Measurements from ENCODE around the gene PHLDA3. TPM values are rescaled to one million over a fixed set of nuclear protein-coding genes. Genes with fewer than 3 reads are reported as not detected.
A peak's percentile ranks its signal among the peaks of the same experiment; 100 is the strongest.

The PHLDA3 gene
- total and polyA plus RNA-seq, 2 donors (not counting 1 experiment from before 2014, with no cell fraction given): 26.5 to 141 TPM

DNA sequence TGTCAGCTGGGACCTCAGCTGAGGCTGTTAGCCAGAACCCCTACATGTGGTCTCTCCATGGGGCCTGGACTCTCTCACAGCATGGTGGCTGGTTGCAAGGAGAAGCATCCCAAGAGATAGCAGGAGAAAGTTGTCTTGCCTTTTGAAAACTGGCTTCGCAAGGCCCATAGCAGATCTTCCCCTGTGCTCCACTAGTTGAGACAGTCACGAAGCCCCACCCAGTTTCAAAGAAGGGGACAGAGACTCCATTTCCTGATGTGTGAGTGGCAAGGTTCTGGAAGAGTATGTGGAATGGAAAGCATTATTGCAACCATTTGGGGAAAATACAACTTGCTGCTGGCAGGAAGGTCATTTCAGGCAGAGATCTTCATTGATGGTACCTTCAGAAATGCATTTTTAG is 45.5 kb upstream of the PHLDA3 start:
- Histone ChIP-seq H3K79me2 (ENCODE audit: control insufficient read depth, insufficient read depth, low read length) (no peaks in the 10 kb centered on the region), H3K4me3 (replicated peaks in 1 of 4; ENCODE audit: control extremely low read depth in 1 of 4, insufficient read depth in 1 of 4, low read depth in 3 of 4, low read length in 4 of 4) (no peak overlapping the region), H3K9me3 (ENCODE audit: control insufficient read depth, insufficient read depth, low read depth, low read length) (no peaks in the 10 kb centered on the region), H3K27ac (ENCODE audit: insufficient read depth, low read length) (no peak overlapping the region), H3K4me2 (ENCODE audit: extremely low read depth, insufficient read depth, low read length) (no peak overlapping the region), H3K9ac (ENCODE audit: insufficient read depth, low read length) (no peak overlapping the region), H3K36me3 (ENCODE audit: control insufficient read depth, insufficient read depth, low read length) (no peaks in the 10 kb centered on the region), H3K27me3 (ENCODE audit: control insufficient read depth, insufficient read depth, low read length) (no peaks in the 10 kb centered on the region), H2AFZ (ENCODE audit: low read length) (no peak overlapping the region), H4K20me1 (ENCODE audit: control insufficient read depth, extremely low read depth, insufficient read depth, low read length) (no peaks in the 10 kb centered on the region), H3K4me1 (ENCODE audit: control insufficient read depth, extremely low read depth, insufficient read depth, low read length) (peaks cover 15% of the 10 kb centered on the region)
- TF ChIP-seq, protein P1, sequence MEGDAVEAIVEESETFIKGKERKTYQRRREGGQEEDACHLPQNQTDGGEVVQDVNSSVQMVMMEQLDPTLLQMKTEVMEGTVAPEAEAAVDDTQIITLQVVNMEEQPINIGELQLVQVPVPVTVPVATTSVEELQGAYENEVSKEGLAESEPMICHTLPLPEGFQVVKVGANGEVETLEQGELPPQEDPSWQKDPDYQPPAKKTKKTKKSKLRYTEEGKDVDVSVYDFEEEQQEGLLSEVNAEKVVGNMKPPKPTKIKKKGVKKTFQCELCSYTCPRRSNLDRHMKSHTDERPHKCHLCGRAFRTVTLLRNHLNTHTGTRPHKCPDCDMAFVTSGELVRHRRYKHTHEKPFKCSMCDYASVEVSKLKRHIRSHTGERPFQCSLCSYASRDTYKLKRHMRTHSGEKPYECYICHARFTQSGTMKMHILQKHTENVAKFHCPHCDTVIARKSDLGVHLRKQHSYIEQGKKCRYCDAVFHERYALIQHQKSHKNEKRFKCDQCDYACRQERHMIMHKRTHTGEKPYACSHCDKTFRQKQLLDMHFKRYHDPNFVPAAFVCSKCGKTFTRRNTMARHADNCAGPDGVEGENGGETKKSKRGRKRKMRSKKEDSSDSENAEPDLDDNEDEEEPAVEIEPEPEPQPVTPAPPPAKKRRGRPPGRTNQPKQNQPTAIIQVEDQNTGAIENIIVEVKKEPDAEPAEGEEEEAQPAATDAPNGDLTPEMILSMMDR (conservative IDR thresholded peaks at IDR 0.05 in 1 of 2, IDR thresholded peaks at IDR 0.05 in 1 of 2; ENCODE audit: low read depth in 1 of 2, low read length in 2 of 2): no peak
- TF ChIP-seq EZH2 (IDR thresholded peaks at IDR 0.05; ENCODE audit: low read length, missing control alignments): no peak
- no peak for DNase-seq (ENCODE audit: low read depth in 2 of 2)

DNA sequence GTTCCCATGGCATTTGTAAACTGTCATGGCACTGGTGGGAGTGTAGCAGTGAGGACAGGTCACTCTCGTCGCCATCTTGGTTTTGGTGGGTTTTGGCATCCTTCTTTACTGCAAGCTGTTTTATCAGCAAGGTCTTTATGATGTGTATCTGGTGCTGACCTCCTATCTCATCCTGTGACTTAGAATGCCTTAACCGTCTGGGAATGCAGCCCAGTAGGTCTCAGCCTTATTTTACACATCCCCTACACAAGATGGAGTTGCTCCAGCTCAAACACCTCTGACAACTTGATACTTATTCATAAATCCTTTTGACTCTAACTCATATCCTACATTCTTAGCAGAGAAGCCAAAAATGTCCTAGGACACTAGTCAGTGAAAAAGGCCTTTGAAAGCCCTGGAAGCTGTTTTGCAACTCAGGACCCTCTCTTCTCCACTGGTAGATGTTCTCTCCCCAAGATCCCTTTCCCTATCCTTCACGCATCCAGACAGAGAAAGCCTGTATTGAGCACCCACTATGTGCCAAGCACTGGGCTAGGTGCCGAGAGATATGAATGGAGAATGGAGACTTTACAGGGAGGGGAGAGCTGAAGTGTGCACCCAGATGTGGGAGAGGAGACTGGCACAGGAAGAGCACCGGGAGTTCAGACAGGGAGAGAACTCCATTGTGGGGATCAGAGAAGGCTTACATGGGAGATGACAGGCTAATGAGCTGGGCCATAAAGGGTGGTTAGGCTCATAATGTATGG is 44.7 kb upstream of the PHLDA3 start:
- Histone ChIP-seq H3K4me3 (replicated peaks in 1 of 4; ENCODE audit: control extremely low read depth in 1 of 4, insufficient read depth in 1 of 4, low read depth in 3 of 4, low read length in 4 of 4) (no peak overlapping the region), H3K79me2 (ENCODE audit: control insufficient read depth, insufficient read depth, low read length) (no peaks in the 10 kb centered on the region), H3K36me3 (ENCODE audit: control insufficient read depth, insufficient read depth, low read length) (no peaks in the 10 kb centered on the region), H3K9me3 (ENCODE audit: control insufficient read depth, insufficient read depth, low read depth, low read length) (no peaks in the 10 kb centered on the region), H3K27ac (ENCODE audit: insufficient read depth, low read length) (no peak overlapping the region), H3K27me3 (ENCODE audit: control insufficient read depth, insufficient read depth, low read length) (no peaks in the 10 kb centered on the region), H4K20me1 (ENCODE audit: control insufficient read depth, extremely low read depth, insufficient read depth, low read length) (no peaks in the 10 kb centered on the region), H3K9ac (ENCODE audit: insufficient read depth, low read length) (no peak overlapping the region), H3K4me2 (ENCODE audit: extremely low read depth, insufficient read depth, low read length) (no peak overlapping the region), H2AFZ (ENCODE audit: low read length) (no peak overlapping the region), H3K4me1 (ENCODE audit: control insufficient read depth, extremely low read depth, insufficient read depth, low read length) (peaks cover 23% of the 10 kb centered on the region)
- TF ChIP-seq, protein P1 (conservative IDR thresholded peaks at IDR 0.05 in 1 of 2, IDR thresholded peaks at IDR 0.05 in 1 of 2; ENCODE audit: low read depth in 1 of 2, low read length in 2 of 2): no peak
- no peak for TF ChIP-seq EZH2 (IDR thresholded peaks at IDR 0.05; ENCODE audit: low read length, missing control alignments)
- no peak for DNase-seq (ENCODE audit: low read depth in 2 of 2)

DNA sequence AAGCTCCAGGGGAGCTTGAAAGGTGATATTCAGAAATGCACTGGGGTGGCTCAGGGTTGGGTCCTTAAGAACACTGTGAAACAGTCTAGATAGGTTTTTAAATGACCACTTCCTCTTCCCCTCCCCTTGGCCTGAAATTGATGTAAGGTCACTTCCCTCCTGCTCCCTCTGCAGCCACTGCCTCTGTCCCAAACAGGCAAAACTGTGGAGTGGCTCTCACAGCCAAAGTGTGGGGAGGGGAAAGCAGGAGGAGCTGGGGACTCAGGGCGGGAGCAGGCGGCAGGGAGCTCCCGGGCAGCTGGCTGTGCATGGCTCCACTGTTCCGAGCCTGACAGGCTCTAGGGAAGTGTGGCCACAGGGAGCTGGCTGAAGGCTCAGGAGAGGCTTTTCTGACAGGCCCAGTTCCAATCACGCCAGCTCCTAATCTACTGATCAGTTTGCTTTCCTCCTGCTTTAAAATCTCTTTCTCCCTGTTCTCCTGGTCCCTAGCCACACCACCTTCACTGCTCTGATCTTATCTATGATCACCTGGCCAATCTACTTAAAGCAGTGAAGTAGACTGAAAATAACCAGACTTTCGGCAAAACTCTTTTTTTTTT is 43.1 kb upstream of the PHLDA3 start:
- Histone ChIP-seq H3K9me3 (ENCODE audit: control insufficient read depth, insufficient read depth, low read depth, low read length) (no peaks in the 10 kb centered on the region), H4K20me1 (ENCODE audit: control insufficient read depth, extremely low read depth, insufficient read depth, low read length) (no peaks in the 10 kb centered on the region), H3K9ac (ENCODE audit: insufficient read depth, low read length) (peak overlapping the region; percentile 20), H3K4me3 (replicated peaks in 1 of 4; ENCODE audit: control extremely low read depth in 1 of 4, insufficient read depth in 1 of 4, low read depth in 3 of 4, low read length in 4 of 4) (peak overlapping the region in 1 of 4 experiments; percentile 14), H2AFZ (ENCODE audit: low read length) (peak overlapping the region; percentile 73), H3K27ac (ENCODE audit: insufficient read depth, low read length) (peak overlapping the region; percentile 43), H3K79me2 (ENCODE audit: control insufficient read depth, insufficient read depth, low read length) (peaks cover 2% of the 10 kb centered on the region), H3K4me2 (ENCODE audit: extremely low read depth, insufficient read depth, low read length) (peak overlapping the region; percentile 57), H3K36me3 (ENCODE audit: control insufficient read depth, insufficient read depth, low read length) (no peaks in the 10 kb centered on the region), H3K27me3 (ENCODE audit: control insufficient read depth, insufficient read depth, low read length) (no peaks in the 10 kb centered on the region), H3K4me1 (ENCODE audit: control insufficient read depth, extremely low read depth, insufficient read depth, low read length) (peaks cover 26% of the 10 kb centered on the region)
- TF ChIP-seq, protein P1 (conservative IDR thresholded peaks at IDR 0.05 in 1 of 2, IDR thresholded peaks at IDR 0.05 in 1 of 2; ENCODE audit: low read depth in 1 of 2, low read length in 2 of 2): no peak
- no peak for TF ChIP-seq EZH2 (IDR thresholded peaks at IDR 0.05; ENCODE audit: low read length, missing control alignments)
- no peak for DNase-seq (ENCODE audit: low read depth in 2 of 2)

Data from fibroblast of lung (primary cell).